Neural cell (in vitro differentiated cells): ENCODE results near the gene SPON1.

Source experiments
- CTCF ChIP-seq: fragments of 450-650 bp; IDR thresholded peaks from 2 replicates; pipeline ENCODE4 v1.5.1; 2014; ENCODE audit warnings: antibody characterized with exemption, mild to moderate bottlenecking, moderate library complexity; ENCODE audit not compliant: poor library complexity, severe bottlenecking
- EP300 ChIP-seq: fragments of 450-650 bp; conservative IDR thresholded peaks from 2 replicates; pipeline ENCODE4 v1.6.1; 2014; ENCODE audit warnings: antibody characterized with exemption, mild to moderate bottlenecking, moderate library complexity; ENCODE audit not compliant: poor library complexity, severe bottlenecking
- EZH2 ChIP-seq: fragments of 200-600, 300-800 bp; shearing (Covaris generic), sonication (generic); IDR thresholded peaks from 2 replicates; pipeline ENCODE4 v1.6.1; 2014; ENCODE audit warnings: antibody characterized with exemption, low read length, borderline replicate concordance, mild to moderate bottlenecking; ENCODE audit not compliant: insufficient read depth, poor library complexity, severe bottlenecking
- MXI1 ChIP-seq: fragments of 450-650 bp; conservative IDR thresholded peaks from 2 replicates; pipeline ENCODE4 v1.6.1; 2014; ENCODE audit warnings: antibody characterized with exemption, mild to moderate bottlenecking; ENCODE audit not compliant: poor library complexity, severe bottlenecking
- POLR2AphosphoS5 ChIP-seq: IDR thresholded peaks from 2 replicates; pipeline ENCODE4 v1.6.1; 2012
- RAD21 ChIP-seq: fragments of 450-650 bp; conservative IDR thresholded peaks from 2 replicates; pipeline ENCODE4 v1.6.1; 2014; ENCODE audit warnings: antibody characterized with exemption, mild to moderate bottlenecking, moderate library complexity
- SMC3 ChIP-seq: fragments of 450-650 bp; conservative IDR thresholded peaks from 2 replicates; pipeline ENCODE4 v1.6.1; 2014; ENCODE audit warnings: antibody characterized with exemption, mild to moderate bottlenecking, moderate library complexity; ENCODE audit not compliant: poor library complexity
- TAF1 ChIP-seq: IDR thresholded peaks from 2 replicates; pipeline ENCODE4 v1.6.1; 2012; ENCODE audit warnings: low read depth
- TF ChIP-seq, protein P1 (sequence below): IDR thresholded peaks from 2 replicates; pipeline ENCODE4 v1.6.1; 2012; ENCODE audit warnings: borderline replicate concordance

GRCh38 chr11:14240951-14241350 lies 278.4 kb downstream of the SPON1 start:
- TF ChIP-seq POLR2AphosphoS5 (no peak), CTCF (no peak), MXI1 (no peak), EZH2 (no peak), SMC3 (no peak), RAD21 (no peak), EP300 (no peak), TAF1 (no peak)
- TF ChIP-seq, protein P1, sequence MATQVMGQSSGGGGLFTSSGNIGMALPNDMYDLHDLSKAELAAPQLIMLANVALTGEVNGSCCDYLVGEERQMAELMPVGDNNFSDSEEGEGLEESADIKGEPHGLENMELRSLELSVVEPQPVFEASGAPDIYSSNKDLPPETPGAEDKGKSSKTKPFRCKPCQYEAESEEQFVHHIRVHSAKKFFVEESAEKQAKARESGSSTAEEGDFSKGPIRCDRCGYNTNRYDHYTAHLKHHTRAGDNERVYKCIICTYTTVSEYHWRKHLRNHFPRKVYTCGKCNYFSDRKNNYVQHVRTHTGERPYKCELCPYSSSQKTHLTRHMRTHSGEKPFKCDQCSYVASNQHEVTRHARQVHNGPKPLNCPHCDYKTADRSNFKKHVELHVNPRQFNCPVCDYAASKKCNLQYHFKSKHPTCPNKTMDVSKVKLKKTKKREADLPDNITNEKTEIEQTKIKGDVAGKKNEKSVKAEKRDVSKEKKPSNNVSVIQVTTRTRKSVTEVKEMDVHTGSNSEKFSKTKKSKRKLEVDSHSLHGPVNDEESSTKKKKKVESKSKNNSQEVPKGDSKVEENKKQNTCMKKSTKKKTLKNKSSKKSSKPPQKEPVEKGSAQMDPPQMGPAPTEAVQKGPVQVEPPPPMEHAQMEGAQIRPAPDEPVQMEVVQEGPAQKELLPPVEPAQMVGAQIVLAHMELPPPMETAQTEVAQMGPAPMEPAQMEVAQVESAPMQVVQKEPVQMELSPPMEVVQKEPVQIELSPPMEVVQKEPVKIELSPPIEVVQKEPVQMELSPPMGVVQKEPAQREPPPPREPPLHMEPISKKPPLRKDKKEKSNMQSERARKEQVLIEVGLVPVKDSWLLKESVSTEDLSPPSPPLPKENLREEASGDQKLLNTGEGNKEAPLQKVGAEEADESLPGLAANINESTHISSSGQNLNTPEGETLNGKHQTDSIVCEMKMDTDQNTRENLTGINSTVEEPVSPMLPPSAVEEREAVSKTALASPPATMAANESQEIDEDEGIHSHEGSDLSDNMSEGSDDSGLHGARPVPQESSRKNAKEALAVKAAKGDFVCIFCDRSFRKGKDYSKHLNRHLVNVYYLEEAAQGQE = no peak
